Sigmoid colon (tissue), 7 donors: ENCODE results near the gene BLM. TPM values are rescaled to one million over a fixed set of nuclear protein-coding genes. Genes with fewer than 3 reads are reported as not detected.

ENCODE experiments used
- DNase-seq: peaks from one replicate; pipeline ENCODE4 v3.0.0-alpha.2; 2019
- H3K27ac ChIP-seq, 4 donors: fragments of 200-600 bp; sonication (generic); one replicate each; pipeline ENCODE4 v1.5.1; 2016 to 2019; ENCODE audit warnings: mild to moderate bottlenecking in 1 of 4
- H3K27me3 ChIP-seq, 3 donors: fragments of 200-600 bp; sonication (generic); one replicate each; pipeline ENCODE4 v1.5.1; 2019; ENCODE audit warnings: mild to moderate bottlenecking in 1 of 3
- H3K36me3 ChIP-seq, 4 donors: fragments of 200-600 bp; sonication (generic); one replicate each; pipeline ENCODE4 v1.5.1; 2016 to 2019
- H3K4me1 ChIP-seq, 4 donors: fragments of 200-600 bp; sonication (generic); one replicate each; pipeline ENCODE4 v1.5.1; 2017 to 2019
- H3K4me3 ChIP-seq, 4 donors: fragments of 200-600 bp; sonication (generic); one replicate each; pipeline ENCODE4 v1.5.1; 2017 to 2019; ENCODE audit warnings: mild to moderate bottlenecking in 2 of 4, moderate library complexity in 1 of 4
- H3K9me3 ChIP-seq, 4 donors: fragments of 200-600 bp in 3 of 4; sonication (generic) in 3 of 4; one replicate each; pipeline versions ENCODE4 v1.5.1 to v1.6.1; 2013 to 2019
- CTCF ChIP-seq, 4 experiments: fragments of 450-650 bp in 3 of 4; fragments of 200-600 bp in 1 of 4; IDR thresholded peaks; one replicate each; pipeline ENCODE4 v1.5.1; 2016 to 2019; ENCODE audit warnings: antibody characterized with exemption in 4 of 4, mild to moderate bottlenecking in 3 of 4, moderate library complexity in 2 of 4
- EP300 ChIP-seq, 4 donors: sonication (generic); formaldehyde crosslinking; IDR thresholded peaks; one replicate each; pipeline ENCODE4 v1.6.1; 2017; ENCODE audit warnings: antibody characterized with exemption in 4 of 4
- POLR2A ChIP-seq, 2 donors: fragments of 450-650 bp; IDR thresholded peaks; one replicate each; pipeline ENCODE4 v1.6.1; 2016; ENCODE audit warnings: antibody characterized with exemption in 2 of 2, mild to moderate bottlenecking in 2 of 2, moderate library complexity in 2 of 2
- POLR2AphosphoS5 ChIP-seq, 4 donors: sonication (generic); formaldehyde crosslinking; IDR thresholded peaks; one replicate each; pipeline ENCODE4 v1.6.1; 2017; ENCODE audit warnings: antibody characterized with exemption in 4 of 4
- WGBS, 2 donors: extraction: QIAGEN DNeasy Blood & Tissue Kit; methylation state at CpG; one replicate each; pipeline ENCODE4 v1.1.7; 2013; 5-methylcytosine and 5-hydroxymethylcytosine counted together
- intact Hi-C: fragments of 100-400 bp; cut with DNase I; formaldehyde crosslinking; loops from one replicate; pipeline ENCODE4 v1.15.1; 2023
- polyA plus RNA-seq, 3 donors: library from polyadenylated mRNA; stranded (reverse); fragments of 200-250 nt; gene quantifications; one replicate each; pipeline ENCODE4 v1.2.3, GENCODE V29; 2013
- total RNA-seq, 4 donors: library from RNA; depleted of rRNA; stranded (reverse); fragments of >200 nt; gene quantifications; one replicate each; pipeline ENCODE4 v1.1.0, GENCODE V29; 2016
- donor health status: healthy with polysubstance abuse.
- donor health status: Bipolar disorder and iron deficiency.
- donor health status: healthy.

Gene BLM
- total and polyA plus RNA-seq, 7 donors: 0.54 to 6.2 (median 0.85) TPM; not detected in 1

- H3K27me3 ChIP-seq: no peaks in the 10 kb centered on the region
Observed at GRCh38 chr15:90774731-90775514, 57.8 kb downstream of the BLM start.

GRCh38 chr15:90780916-90781315, 63.8 kb downstream of the BLM start:
- Histone ChIP-seq H3K4me3 (no peak overlapping the region), H3K9me3 (no peaks in the 10 kb centered on the region), H3K27ac (no peak overlapping the region), H3K36me3 (no peaks in the 10 kb centered on the region), H3K27me3 (no peaks in the 10 kb centered on the region), H3K4me1 (no peaks in the 10 kb centered on the region)
- intact Hi-C loops: no loop called here
- DNase-seq: no peak
- TF ChIP-seq EP300 (IDR thresholded peaks at IDR 0.05) (no peak), POLR2A (IDR thresholded peaks at IDR 0.05) (no peak), CTCF (IDR thresholded peaks at IDR 0.05) (no peak), POLR2AphosphoS5 (IDR thresholded peaks at IDR 0.05) (no peak)
- WGBS, 2 donors: 87 to 94% methylated on average over 3 of the region's 3 CpGs

More at GRCh38 chr15:90774731-90775514, 57.8 kb downstream of the BLM start:
- Histone ChIP-seq H3K36me3 (no peaks in the 10 kb centered on the region), H3K4me1 (peaks cover 0 to 4% (median 0%) of the 10 kb centered on the region in 4 donors), H3K9me3 (no peaks in the 10 kb centered on the region), H3K4me3 (no peak overlapping the region), H3K27ac (no peak overlapping the region)
- no peak for DNase-seq
- whole genome bisulfite sequencing, 2 donors: 76 to 90% methylated on average over 5 of the region's 5 CpGs
- no peak for TF ChIP-seq POLR2A (IDR thresholded peaks at IDR 0.05)
- no peak for TF ChIP-seq CTCF (IDR thresholded peaks at IDR 0.05)
- no peak for TF ChIP-seq EP300 (IDR thresholded peaks at IDR 0.05)
- no peak for TF ChIP-seq POLR2AphosphoS5 (IDR thresholded peaks at IDR 0.05)
- intact Hi-C loops: no loop called here

GRCh38 chr15:90782442-90782841, 65.3 kb downstream of the BLM start:
- Histone ChIP-seq H3K9me3 (no peaks in the 10 kb centered on the region), H3K27ac (no peak overlapping the region), H3K4me1 (no peaks in the 10 kb centered on the region), H3K4me3 (no peak overlapping the region), H3K27me3 (no peaks in the 10 kb centered on the region), H3K36me3 (no peaks in the 10 kb centered on the region)
- intact Hi-C loops: no loop called here
- no peak for TF ChIP-seq CTCF (IDR thresholded peaks at IDR 0.05)
- TF ChIP-seq EP300 (IDR thresholded peaks at IDR 0.05): no peak
- no peak for TF ChIP-seq POLR2A (IDR thresholded peaks at IDR 0.05)
- no peak for TF ChIP-seq POLR2AphosphoS5 (IDR thresholded peaks at IDR 0.05)
- WGBS, 2 donors: 84 to 86% methylated on average over 2 of the region's 2 CpGs
- no peak for DNase-seq

GRCh38 chr15:90787881-90788280, 70.7 kb downstream of the BLM start:
- no peak for DNase-seq
- H3K4me1 ChIP-seq: no peaks in the 10 kb centered on the region
- H3K9me3 ChIP-seq: no peaks in the 10 kb centered on the region
- intact Hi-C loops: no loop called here
- WGBS, 2 donors: 97 to 98% methylated on average over 3 of the region's 3 CpGs
- H3K36me3 ChIP-seq: no peaks in the 10 kb centered on the region
- no peaks in the 10 kb centered on the region for H3K27me3 ChIP-seq
- TF ChIP-seq CTCF (IDR thresholded peaks at IDR 0.05): no peak
- TF ChIP-seq POLR2A (IDR thresholded peaks at IDR 0.05): no peak
- no peak for TF ChIP-seq POLR2AphosphoS5 (IDR thresholded peaks at IDR 0.05)
- no peak for TF ChIP-seq EP300 (IDR thresholded peaks at IDR 0.05)
- no peak overlapping the region for H3K4me3 ChIP-seq
- H3K27ac ChIP-seq: no peak overlapping the region
